ENCODE data around the gene SLC12A3. TPM values are rescaled to one million over a fixed set of nuclear protein-coding genes. Genes with fewer than 3 reads are reported as not detected.

Gene SLC12A3
- total RNA-seq, 1 donor from 2014 or later = not detected

DNA sequence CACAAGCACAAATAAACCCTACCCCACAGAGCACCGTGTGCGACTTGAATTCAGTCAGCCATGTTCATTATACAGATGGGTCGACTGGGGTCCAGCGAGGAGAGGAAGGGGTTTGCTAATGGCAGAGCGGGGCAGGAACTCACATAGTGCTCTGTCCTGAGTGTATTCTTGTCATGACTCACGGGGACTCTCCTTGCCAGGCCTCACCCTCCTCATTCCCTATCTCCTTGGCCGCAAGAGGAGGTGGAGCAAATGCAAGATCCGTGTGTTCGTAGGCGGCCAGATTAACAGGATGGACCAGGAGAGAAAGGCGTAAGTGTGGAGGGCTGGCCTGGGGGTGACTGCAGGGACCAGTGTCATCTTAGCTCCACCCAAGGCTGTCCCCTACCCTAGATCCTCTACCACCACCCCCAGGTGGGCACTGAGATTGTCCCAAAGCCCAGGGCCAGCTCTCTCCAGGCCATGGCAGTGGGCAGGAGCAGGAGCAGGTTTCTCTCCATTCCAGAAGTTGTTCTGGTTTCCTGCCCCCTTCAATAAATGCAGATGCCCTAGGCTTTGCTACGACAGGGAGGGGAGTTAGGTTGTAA lies 29.4 kb downstream of the SLC12A3 start:
- no peak overlapping the region for H3K4me3 Mint-ChIP-seq
- no peaks in the 10 kb centered on the region for H3K36me3 Mint-ChIP-seq (ENCODE audit: low read depth)
- TF ChIP-seq, protein P1, sequence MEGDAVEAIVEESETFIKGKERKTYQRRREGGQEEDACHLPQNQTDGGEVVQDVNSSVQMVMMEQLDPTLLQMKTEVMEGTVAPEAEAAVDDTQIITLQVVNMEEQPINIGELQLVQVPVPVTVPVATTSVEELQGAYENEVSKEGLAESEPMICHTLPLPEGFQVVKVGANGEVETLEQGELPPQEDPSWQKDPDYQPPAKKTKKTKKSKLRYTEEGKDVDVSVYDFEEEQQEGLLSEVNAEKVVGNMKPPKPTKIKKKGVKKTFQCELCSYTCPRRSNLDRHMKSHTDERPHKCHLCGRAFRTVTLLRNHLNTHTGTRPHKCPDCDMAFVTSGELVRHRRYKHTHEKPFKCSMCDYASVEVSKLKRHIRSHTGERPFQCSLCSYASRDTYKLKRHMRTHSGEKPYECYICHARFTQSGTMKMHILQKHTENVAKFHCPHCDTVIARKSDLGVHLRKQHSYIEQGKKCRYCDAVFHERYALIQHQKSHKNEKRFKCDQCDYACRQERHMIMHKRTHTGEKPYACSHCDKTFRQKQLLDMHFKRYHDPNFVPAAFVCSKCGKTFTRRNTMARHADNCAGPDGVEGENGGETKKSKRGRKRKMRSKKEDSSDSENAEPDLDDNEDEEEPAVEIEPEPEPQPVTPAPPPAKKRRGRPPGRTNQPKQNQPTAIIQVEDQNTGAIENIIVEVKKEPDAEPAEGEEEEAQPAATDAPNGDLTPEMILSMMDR (conservative IDR thresholded peaks at IDR 0.05) = no peak
- H3K27me3 Mint-ChIP-seq (ENCODE audit: low read depth) = no peaks in the 10 kb centered on the region
- no peak overlapping the region for H3K27ac Mint-ChIP-seq (ENCODE audit: unreplicated experiment)
- DNase-seq (ENCODE audit: low read depth, low spot score) = no peak
- H3K4me1 Mint-ChIP-seq = no peaks in the 10 kb centered on the region
- no peaks in the 10 kb centered on the region for H3K9me3 Mint-ChIP-seq

GRCh38 chr16:56895813-56896212 lies 30.8 kb downstream of the SLC12A3 start:
- H3K27ac Mint-ChIP-seq (ENCODE audit: unreplicated experiment) = no peak overlapping the region
- no peak for DNase-seq (ENCODE audit: low read depth, low spot score)
- H3K4me1 Mint-ChIP-seq = no peaks in the 10 kb centered on the region
- H3K4me3 Mint-ChIP-seq = no peak overlapping the region
- H3K36me3 Mint-ChIP-seq (ENCODE audit: low read depth) = no peaks in the 10 kb centered on the region
- TF ChIP-seq, protein P1 (conservative IDR thresholded peaks at IDR 0.05) = no peak
- no peaks in the 10 kb centered on the region for H3K27me3 Mint-ChIP-seq (ENCODE audit: low read depth)
- no peaks in the 10 kb centered on the region for H3K9me3 Mint-ChIP-seq

DNA sequence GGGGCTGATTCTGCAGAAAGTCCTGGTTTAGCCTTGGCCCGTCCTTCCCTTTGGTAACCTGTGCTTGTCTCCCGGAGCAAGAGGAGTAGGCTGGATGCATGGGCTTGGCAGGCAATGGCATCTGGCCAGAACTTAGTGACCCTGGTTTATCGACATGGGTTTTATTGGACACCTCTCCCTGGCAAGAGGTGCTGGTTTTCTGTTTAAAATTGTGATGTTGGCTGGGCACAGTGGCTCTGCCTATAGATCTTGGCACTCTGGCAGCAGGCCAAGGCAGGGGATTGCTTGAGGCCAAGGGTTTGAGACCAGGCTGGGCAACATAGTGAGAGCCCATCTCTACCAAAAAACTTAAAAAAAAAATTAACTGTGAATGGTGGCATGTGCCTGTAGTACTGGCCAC lies 31.2 kb downstream of the SLC12A3 start:
- H3K27ac Mint-ChIP-seq (ENCODE audit: unreplicated experiment) = no peak overlapping the region
- no peaks in the 10 kb centered on the region for H3K4me1 Mint-ChIP-seq
- H3K27me3 Mint-ChIP-seq (ENCODE audit: low read depth) = no peaks in the 10 kb centered on the region
- H3K36me3 Mint-ChIP-seq (ENCODE audit: low read depth) = no peaks in the 10 kb centered on the region
- H3K9me3 Mint-ChIP-seq = no peaks in the 10 kb centered on the region
- no peak overlapping the region for H3K4me3 Mint-ChIP-seq
- TF ChIP-seq, protein P1 (conservative IDR thresholded peaks at IDR 0.05) = no peak
- DNase-seq (ENCODE audit: low read depth, low spot score) = no peak

GRCh38 chr16:56897026-56897799 lies 32.2 kb downstream of the SLC12A3 start:
- peak overlapping the region; percentile 31 for H3K27ac Mint-ChIP-seq (ENCODE audit: unreplicated experiment)
- no peak overlapping the region for H3K4me3 Mint-ChIP-seq
- TF ChIP-seq, protein P1 (conservative IDR thresholded peaks at IDR 0.05) = no peak
- no peak for DNase-seq (ENCODE audit: low read depth, low spot score)
- no peaks in the 10 kb centered on the region for H3K4me1 Mint-ChIP-seq
- no peaks in the 10 kb centered on the region for H3K9me3 Mint-ChIP-seq
- no peaks in the 10 kb centered on the region for H3K27me3 Mint-ChIP-seq (ENCODE audit: low read depth)
- no peaks in the 10 kb centered on the region for H3K36me3 Mint-ChIP-seq (ENCODE audit: low read depth)

DNA sequence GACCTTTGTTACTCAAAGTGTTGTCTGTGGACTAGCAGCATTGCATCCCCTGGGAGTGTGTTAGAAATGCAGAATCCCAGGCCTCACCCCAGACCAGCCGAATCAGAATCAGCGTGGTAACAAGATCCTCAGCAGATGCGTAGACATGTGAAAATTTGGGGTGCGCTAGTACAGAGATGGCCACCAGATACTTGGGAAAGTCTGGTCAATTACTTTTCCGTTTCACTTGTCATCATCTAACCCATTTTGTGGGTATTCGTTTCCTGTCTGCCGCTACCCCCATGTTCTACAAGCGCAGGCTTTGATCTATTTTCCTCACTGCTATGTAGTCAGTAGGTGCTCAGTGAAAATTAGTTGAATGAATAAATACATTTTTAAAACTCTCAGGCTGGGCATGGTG lies 33.8 kb downstream of the SLC12A3 start:
- Mint-ChIP-seq H3K36me3 (ENCODE audit: low read depth) (no peaks in the 10 kb centered on the region), H3K4me1 (no peaks in the 10 kb centered on the region), H3K27me3 (ENCODE audit: low read depth) (no peaks in the 10 kb centered on the region), H3K27ac (ENCODE audit: unreplicated experiment) (no peak overlapping the region), H3K9me3 (no peaks in the 10 kb centered on the region), H3K4me3 (no peak overlapping the region)
- no peak for DNase-seq (ENCODE audit: low read depth, low spot score)
- TF ChIP-seq, protein P1 (conservative IDR thresholded peaks at IDR 0.05) = no peak

All from neural crest cell (in vitro differentiated cells).